Lung (tissue), 12 donors: ENCODE measurements around the gene TEX50. TPM values are rescaled to one million over a fixed set of nuclear protein-coding genes. Genes with fewer than 3 reads are reported as not detected.
"Not testable (repeated sequence)": the region's sequence is repeated elsewhere in the genome, so short reads cannot be mapped to it uniquely, and the experiment has no call there.

ENCODE experiments used
- ATAC-seq: fragments of 200-7000 bp; cut with Tn5 transposase; one replicate; pipeline ENCODE4 v1.9.1; 2020; ENCODE audit warnings: moderate number of reproducible peaks; ENCODE audit not compliant: insufficient read depth, low FRiP score
- DNase-seq, 3 donors: peaks; one replicate each; pipeline ENCODE4 v3.0.0-alpha.2; 2013 to 2017
- H3K27ac ChIP-seq, 2 donors: one replicate each; pipeline ENCODE4 v1.5.1; 2013; ENCODE audit warnings: mild to moderate bottlenecking in 2 of 2, moderate library complexity in 2 of 2, control low read depth in 1 of 2, inconsistent platforms in 1 of 2, low read depth in 1 of 2, low read length in 1 of 2
- H3K27me3 ChIP-seq, 3 donors: one replicate each; pipeline ENCODE4 v1.5.1; 2013; ENCODE audit warnings: low read length in 2 of 3; ENCODE audit not compliant: control insufficient read depth in 3 of 3, insufficient read depth in 3 of 3
- H3K36me3 ChIP-seq, 4 donors: one replicate each; pipeline ENCODE4 v1.5.1; 2013; ENCODE audit warnings: low read length in 4 of 4, mild to moderate bottlenecking in 1 of 4, moderate library complexity in 1 of 4; ENCODE audit not compliant: control insufficient read depth in 4 of 4, insufficient read depth in 4 of 4
- H3K4me1 ChIP-seq, 5 donors: one replicate each; pipeline ENCODE4 v1.5.1; 2013; ENCODE audit warnings: low read length in 5 of 5, mild to moderate bottlenecking in 2 of 5, moderate library complexity in 1 of 5; ENCODE audit not compliant: control insufficient read depth in 5 of 5, insufficient read depth in 5 of 5
- H3K4me3 ChIP-seq: one replicate; pipeline ENCODE4 v1.5.1; 2013; ENCODE audit warnings: mild to moderate bottlenecking, control low read depth, moderate library complexity
- H3K9ac ChIP-seq, 2 donors: one replicate each; pipeline ENCODE4 v1.5.1; 2013; ENCODE audit warnings: low read length in 2 of 2, control low read depth in 1 of 2; ENCODE audit not compliant: insufficient read depth in 1 of 2
- H3K9me3 ChIP-seq, 4 donors: one replicate each; pipeline ENCODE4 v1.5.1; 2013; ENCODE audit warnings: low read length in 3 of 4, mild to moderate bottlenecking in 1 of 4, moderate library complexity in 1 of 4; ENCODE audit not compliant: control insufficient read depth in 4 of 4, insufficient read depth in 3 of 4
- WGBS, 2 donors: extraction: QIAGEN DNeasy Blood & Tissue Kit; methylation state at CpG; one replicate each; pipeline ENCODE4 v1.1.7; 2013; 5-methylcytosine and 5-hydroxymethylcytosine counted together
- polyA plus RNA-seq, 2 donors: library from polyadenylated mRNA; stranded (reverse); fragments of 200-250 nt; gene quantifications; one replicate each; pipeline ENCODE4 v1.2.1, GENCODE V29; 2013
- total RNA-seq, 2 donors: library from RNA; depleted of rRNA in 1 of 2; stranded (reverse); fragments of >200 nt in 1 of 2; gene quantifications; one replicate each; pipeline ENCODE4 v1.2.1, GENCODE V29; 2014 to 2021
- TF ChIP-seq, protein P1 (sequence below): IDR thresholded peaks from 2 replicates; pipeline ENCODE4 v1.5.1; 2012; ENCODE audit warnings: mild to moderate bottlenecking; ENCODE audit errors: control extremely low read depth, extremely low read depth
- donor health status: control.
- donor health status: control.
- donor health status: Bipolar disorder and iron deficiency.
- donor health status: healthy.
- donor health status: DM: yes; HTN: yes; CAD: no.

Gene TEX50
- total and polyA plus RNA-seq, 4 donors: not detected

DNA sequence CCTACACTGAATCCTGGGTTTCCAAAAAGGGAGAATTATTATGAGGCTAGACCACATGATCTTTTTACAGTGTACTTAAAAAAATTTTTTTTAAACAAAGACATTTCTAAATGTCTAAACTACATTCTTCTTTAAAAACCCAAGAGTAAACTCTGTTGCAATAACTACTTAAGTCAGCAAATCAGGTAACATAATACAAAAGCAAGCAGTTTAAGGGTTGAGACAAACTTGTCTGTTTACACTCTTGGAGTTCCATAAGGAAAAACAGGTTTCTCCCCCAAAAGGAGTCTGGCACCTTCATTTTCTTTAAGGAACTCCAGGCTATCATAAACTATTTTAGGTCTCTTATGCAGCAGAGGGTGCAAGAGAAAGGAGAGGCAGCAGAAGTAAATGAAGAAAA, 47.0 kb downstream of the TEX50 start:
- DNase-seq (peak in 2 of 3 donors; percentile 46 to 64), ATAC-seq (no peak)
- no peaks in the 10 kb centered on the region for H3K36me3 ChIP-seq
- H3K27ac ChIP-seq: no peak overlapping the region
- TF ChIP-seq, protein P1, sequence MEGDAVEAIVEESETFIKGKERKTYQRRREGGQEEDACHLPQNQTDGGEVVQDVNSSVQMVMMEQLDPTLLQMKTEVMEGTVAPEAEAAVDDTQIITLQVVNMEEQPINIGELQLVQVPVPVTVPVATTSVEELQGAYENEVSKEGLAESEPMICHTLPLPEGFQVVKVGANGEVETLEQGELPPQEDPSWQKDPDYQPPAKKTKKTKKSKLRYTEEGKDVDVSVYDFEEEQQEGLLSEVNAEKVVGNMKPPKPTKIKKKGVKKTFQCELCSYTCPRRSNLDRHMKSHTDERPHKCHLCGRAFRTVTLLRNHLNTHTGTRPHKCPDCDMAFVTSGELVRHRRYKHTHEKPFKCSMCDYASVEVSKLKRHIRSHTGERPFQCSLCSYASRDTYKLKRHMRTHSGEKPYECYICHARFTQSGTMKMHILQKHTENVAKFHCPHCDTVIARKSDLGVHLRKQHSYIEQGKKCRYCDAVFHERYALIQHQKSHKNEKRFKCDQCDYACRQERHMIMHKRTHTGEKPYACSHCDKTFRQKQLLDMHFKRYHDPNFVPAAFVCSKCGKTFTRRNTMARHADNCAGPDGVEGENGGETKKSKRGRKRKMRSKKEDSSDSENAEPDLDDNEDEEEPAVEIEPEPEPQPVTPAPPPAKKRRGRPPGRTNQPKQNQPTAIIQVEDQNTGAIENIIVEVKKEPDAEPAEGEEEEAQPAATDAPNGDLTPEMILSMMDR: no peak
- H3K27me3 ChIP-seq: no peaks in the 10 kb centered on the region
- no peaks in the 10 kb centered on the region for H3K4me1 ChIP-seq
- no peak overlapping the region for H3K4me3 ChIP-seq
- no peak overlapping the region for H3K9ac ChIP-seq
- H3K9me3 ChIP-seq: no peaks in the 10 kb centered on the region

DNA sequence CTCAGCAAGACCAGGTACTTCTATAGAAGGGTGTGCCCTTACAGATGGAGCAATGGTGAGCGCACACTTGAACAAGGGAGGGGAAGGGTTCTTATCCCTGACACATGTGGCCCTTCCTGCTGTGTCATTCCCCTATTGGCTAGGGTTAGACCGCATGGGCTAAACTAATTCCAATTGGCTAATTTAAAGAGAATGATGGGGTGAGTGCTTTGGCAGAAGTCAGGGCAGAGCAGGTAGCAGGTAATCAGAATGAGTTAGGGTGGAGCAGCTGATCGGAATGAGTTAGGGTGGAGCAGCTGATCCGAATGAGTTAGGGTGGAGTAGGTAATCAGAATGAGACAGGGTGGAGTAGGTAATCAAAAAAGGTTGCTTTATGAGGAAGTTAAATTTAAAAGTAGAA, 48.7 kb downstream of the TEX50 start:
- not testable (repeated sequence) for H3K4me1 ChIP-seq, H3K9ac ChIP-seq, H3K27me3 ChIP-seq, DNase-seq, H3K4me3 ChIP-seq, H3K9me3 ChIP-seq, H3K27ac ChIP-seq, H3K36me3 ChIP-seq, ATAC-seq
- WGBS, 2 donors: 75 to 90% methylated on average over 4 of the region's 4 CpGs

DNA sequence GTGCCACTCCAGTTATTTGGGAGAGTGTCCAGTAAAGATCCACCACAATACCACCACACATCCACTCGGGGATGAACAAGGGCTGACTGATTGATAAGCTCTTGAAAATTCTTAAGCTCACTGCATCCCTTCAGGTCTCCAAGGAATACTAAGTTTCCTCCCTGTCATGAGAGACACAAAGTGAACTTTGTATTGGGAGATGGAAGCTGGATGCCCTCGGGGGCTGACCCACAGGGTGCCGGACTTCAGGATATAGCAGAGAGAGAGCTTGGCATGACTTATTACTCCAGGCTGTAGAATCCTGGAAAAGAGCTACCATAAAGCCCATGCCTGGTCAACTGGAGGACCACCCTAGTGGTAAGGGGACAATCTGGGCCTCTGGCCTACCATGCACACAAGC, 50.0 kb downstream of the TEX50 start:
- not testable (repeated sequence) for H3K27me3 ChIP-seq, DNase-seq, ATAC-seq, H3K36me3 ChIP-seq, H3K9me3 ChIP-seq, H3K4me3 ChIP-seq, H3K9ac ChIP-seq, H3K27ac ChIP-seq, H3K4me1 ChIP-seq
- WGBS, 2 donors: 81 to 96% methylated on average over 3 of the region's 3 CpGs

Other genes starting within 250 kb of the TEX50 start
- gene PRDX6, start 158.0 kb upstream of the TEX50 start, total RNA-seq: 100 to 1,000 TPM; 170 to 273 TPM
- 100 to 1,000 TPM; 219 to 347 TPM for gene PRDX6, start 158.0 kb upstream of the TEX50 start, polyA plus RNA-seq
- gene SLC9C2, start 32.3 kb upstream of the TEX50 start, total RNA-seq: under 1 TPM; 0.97 to 0.98 TPM
- gene SLC9C2, start 32.3 kb upstream of the TEX50 start, polyA plus RNA-seq: under 1 TPM; 0.05 to 0.24 TPM
- 10 to 100 TPM in 1 of 2 donors, 1 to 10 TPM in 1; 7.6 to 10.5 TPM for gene ANKRD45, start 34.5 kb downstream of the TEX50 start, total RNA-seq
- 1 to 10 TPM; 2.3 to 3.8 TPM for gene ANKRD45, start 34.5 kb downstream of the TEX50 start, polyA plus RNA-seq
- 10 to 100 TPM; 23.8 to 38.4 TPM for gene KLHL20, start 79.6 kb downstream of the TEX50 start, total RNA-seq
- gene KLHL20, start 79.6 kb downstream of the TEX50 start, polyA plus RNA-seq: 10 to 100 TPM in 1 of 2 donors, 1 to 10 TPM in 1; 5.8 to 10.6 TPM
- gene DARS2, start 189.3 kb downstream of the TEX50 start, total RNA-seq: 10 to 100 TPM; 15.7 to 16.1 TPM
- 10 to 100 TPM in 1 of 2 donors, 1 to 10 TPM in 1; 6.6 to 10.6 TPM for gene DARS2, start 189.3 kb downstream of the TEX50 start, polyA plus RNA-seq
- gene CENPL, start 189.5 kb downstream of the TEX50 start, total RNA-seq: 1 to 10 TPM; 6.5 to 8.5 TPM
- 1 to 10 TPM; 1.8 to 2.5 TPM for gene CENPL, start 189.5 kb downstream of the TEX50 start, polyA plus RNA-seq
- 100 to 1,000 TPM; 231 to 306 TPM for gene GAS5, start 232.7 kb downstream of the TEX50 start, total RNA-seq
- 1,000 to 10,000 TPM in 1 of 2 donors, 100 to 1,000 TPM in 1; 333 to 1,168 TPM for gene GAS5, start 232.7 kb downstream of the TEX50 start, polyA plus RNA-seq
- gene ZBTB37, start 233.0 kb downstream of the TEX50 start, total RNA-seq: 10 to 100 TPM; 12.5 to 29.8 TPM
- 1 to 10 TPM; 1.6 to 2.1 TPM for gene ZBTB37, start 233.0 kb downstream of the TEX50 start, polyA plus RNA-seq